Adipocyte (in vitro differentiated cells): ENCODE results near the gene GJB5.

Experiments
- DNase-seq: peaks from one replicate; pipeline ENCODE4 v3.0.0-alpha.2; 2015; ENCODE audit warnings: low read depth
- H3K27me3 ChIP-seq: replicated peaks from 2 replicates; pipeline ENCODE4 v1.7.0; 2013; ENCODE audit warnings: mild to moderate bottlenecking, low read length, moderate library complexity; ENCODE audit not compliant: control insufficient read depth, insufficient read depth
- H3K36me3 ChIP-seq: 2 replicates; pipeline ENCODE4 v1.7.0; 2013; ENCODE audit warnings: low read length, mild to moderate bottlenecking, moderate library complexity; ENCODE audit not compliant: control insufficient read depth, insufficient read depth, severe bottlenecking
- H3K4me1 ChIP-seq: 2 replicates; pipeline ENCODE4 v1.7.0; 2013; ENCODE audit warnings: mild to moderate bottlenecking, low read length, moderate library complexity; ENCODE audit not compliant: control insufficient read depth, insufficient read depth
- H3K4me3 ChIP-seq: 2 replicates; pipeline ENCODE4 v1.7.0; 2013; ENCODE audit warnings: mild to moderate bottlenecking, low read length, moderate library complexity
- H3K9ac ChIP-seq: 2 replicates; pipeline ENCODE4 v1.7.0; 2013; ENCODE audit warnings: mild to moderate bottlenecking, low read length, moderate library complexity
- H3K9me3 ChIP-seq: 2 replicates; pipeline ENCODE4 v1.7.0; 2013; ENCODE audit warnings: mild to moderate bottlenecking, low read length, moderate library complexity; ENCODE audit not compliant: control insufficient read depth

The GJB5 gene

DNA sequence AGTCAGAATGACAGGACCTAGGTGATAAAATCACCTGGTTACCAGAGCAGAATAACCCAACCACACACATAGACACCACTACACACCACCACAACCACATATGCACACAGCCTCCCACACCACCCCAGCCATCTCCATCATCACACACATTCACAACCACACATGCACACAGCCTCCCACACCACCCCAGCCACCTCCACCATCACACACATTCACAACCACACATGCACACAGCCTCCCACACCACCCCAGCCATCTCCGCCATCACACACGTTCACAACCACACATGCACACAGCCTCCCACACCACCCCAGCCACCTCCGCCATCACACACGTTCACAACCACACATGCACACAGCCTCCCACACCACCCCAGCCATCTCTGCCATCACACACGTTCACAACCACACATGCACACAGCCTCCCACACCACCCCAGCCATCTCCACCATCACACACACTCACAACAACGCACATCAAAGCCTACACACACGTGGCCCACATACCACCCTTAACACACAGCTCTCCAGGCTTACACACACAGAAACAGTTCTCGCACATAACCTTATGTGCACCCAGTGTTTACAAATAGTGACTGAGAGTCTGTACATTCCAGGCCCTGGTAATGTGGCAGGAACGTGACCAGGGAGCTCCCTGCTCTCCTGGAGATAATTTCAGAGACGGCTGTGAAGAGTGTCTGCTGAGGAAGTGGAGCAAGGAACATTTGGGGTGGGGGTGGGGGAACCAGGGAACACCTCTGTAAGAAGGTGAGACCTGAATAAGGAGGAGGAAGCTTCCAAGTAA, 22.9 kb downstream of the GJB5 start:
- H3K36me3 ChIP-seq: no peaks in the 10 kb centered on the region
- H3K9me3 ChIP-seq: no peaks in the 10 kb centered on the region
- DNase-seq: no peak
- no peak overlapping the region for H3K4me3 ChIP-seq
- peaks cover 67% of the 10 kb centered on the region for H3K27me3 ChIP-seq
- peaks cover 6% of the 10 kb centered on the region for H3K4me1 ChIP-seq
- no peak overlapping the region for H3K9ac ChIP-seq

DNA sequence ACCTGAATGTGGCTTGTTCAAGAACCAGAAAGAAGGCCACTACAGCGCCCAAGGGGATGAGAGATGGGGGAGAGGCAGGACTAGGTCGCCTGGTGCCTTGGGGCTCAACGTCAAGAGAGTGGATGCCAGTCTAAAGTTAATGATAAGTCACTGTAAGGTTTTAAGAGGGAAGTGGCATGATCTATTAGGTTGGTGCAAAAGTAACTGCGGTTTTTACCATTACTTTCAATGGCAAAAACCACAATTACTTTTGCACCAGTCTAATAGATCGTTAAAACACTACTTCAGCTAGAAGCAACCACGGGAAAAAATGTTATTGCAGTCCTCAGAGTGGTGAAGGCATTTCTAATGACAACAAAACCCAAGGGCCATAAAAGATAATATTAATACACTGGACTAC, 23.5 kb downstream of the GJB5 start:
- Histone ChIP-seq H3K9ac (no peak overlapping the region), H3K4me3 (no peak overlapping the region), H3K4me1 (peaks cover 6% of the 10 kb centered on the region), H3K36me3 (no peaks in the 10 kb centered on the region), H3K9me3 (no peaks in the 10 kb centered on the region), H3K27me3 (peaks cover 64% of the 10 kb centered on the region)
- no peak for DNase-seq

DNA sequence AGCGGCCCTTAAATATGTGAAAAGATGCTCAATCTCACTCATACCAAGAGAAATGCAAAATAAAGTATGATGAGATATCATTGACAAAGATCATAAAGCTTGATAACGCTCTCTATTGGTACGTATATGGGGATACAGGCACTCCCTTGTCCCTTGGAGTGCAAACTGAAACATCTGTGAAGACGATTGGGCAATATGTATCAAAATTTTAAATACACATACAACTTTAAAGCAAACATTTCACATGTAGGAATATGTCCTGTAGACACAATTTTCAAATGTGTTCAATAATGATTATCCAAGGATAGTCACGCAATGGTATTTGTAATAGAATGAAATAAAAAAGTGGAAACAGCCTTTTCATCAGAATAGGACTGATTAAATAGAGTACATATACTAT, 24.2 kb downstream of the GJB5 start:
- DNase-seq: no peak
- H3K9ac ChIP-seq: no peak overlapping the region
- H3K27me3 ChIP-seq: peaks cover 63% of the 10 kb centered on the region

DNA sequence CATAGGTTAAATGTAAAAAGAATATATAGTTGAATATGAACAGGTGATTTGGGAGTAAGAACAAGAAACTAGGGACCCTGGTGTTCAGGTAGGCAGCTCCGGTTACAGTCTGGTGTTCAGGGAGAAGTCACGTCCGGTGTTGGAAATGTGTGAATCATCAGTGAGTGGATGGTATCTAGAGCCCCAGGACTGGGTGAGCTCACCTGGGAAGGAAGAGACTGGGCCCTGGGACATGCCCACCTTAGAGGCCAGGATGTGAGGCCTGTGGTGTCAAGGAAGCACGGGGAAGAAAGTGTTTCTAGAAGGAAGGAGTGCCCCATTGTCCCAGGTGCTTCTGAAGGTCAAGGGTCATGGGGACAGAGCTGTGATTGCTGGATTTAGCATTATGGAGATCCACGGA, 24.7 kb downstream of the GJB5 start:
- Histone ChIP-seq H3K9me3 (no peaks in the 10 kb centered on the region), H3K36me3 (no peaks in the 10 kb centered on the region), H3K4me1 (peaks cover 6% of the 10 kb centered on the region), H3K9ac (no peak overlapping the region), H3K27me3 (peaks cover 58% of the 10 kb centered on the region), H3K4me3 (no peak overlapping the region)
- DNase-seq: no peak

More for the DNA sequence above, 24.2 kb downstream of the GJB5 start:
- H3K4me1 ChIP-seq: peaks cover 6% of the 10 kb centered on the region
- H3K4me3 ChIP-seq: no peak overlapping the region
- no peaks in the 10 kb centered on the region for H3K9me3 ChIP-seq
- no peaks in the 10 kb centered on the region for H3K36me3 ChIP-seq

DNA sequence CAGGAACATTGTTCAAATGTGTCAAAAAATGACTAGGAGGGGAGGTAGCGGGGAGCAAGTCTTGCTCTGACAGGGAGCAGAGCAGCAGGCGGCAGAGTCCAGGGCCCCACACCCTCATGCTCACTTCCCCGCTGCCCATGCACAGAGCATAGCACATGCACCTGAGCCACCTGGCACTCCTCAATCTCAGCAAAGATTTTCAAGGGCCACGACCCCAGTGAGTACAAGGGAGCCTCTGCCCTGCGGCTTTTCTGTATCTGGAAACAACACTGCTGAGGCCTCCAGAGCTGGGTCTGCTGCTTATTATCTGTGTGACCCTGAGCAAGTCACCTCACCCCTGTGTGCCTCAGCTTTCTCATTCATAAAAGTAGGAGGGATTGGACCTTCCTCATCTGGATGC, 25.1 kb downstream of the GJB5 start:
- H3K4me3 ChIP-seq: no peak overlapping the region
- H3K9me3 ChIP-seq: no peaks in the 10 kb centered on the region
- H3K36me3 ChIP-seq: no peaks in the 10 kb centered on the region
- no peak for DNase-seq
- H3K27me3 ChIP-seq: peaks cover 57% of the 10 kb centered on the region
- no peak overlapping the region for H3K9ac ChIP-seq
- peaks cover 6% of the 10 kb centered on the region for H3K4me1 ChIP-seq

DNA sequence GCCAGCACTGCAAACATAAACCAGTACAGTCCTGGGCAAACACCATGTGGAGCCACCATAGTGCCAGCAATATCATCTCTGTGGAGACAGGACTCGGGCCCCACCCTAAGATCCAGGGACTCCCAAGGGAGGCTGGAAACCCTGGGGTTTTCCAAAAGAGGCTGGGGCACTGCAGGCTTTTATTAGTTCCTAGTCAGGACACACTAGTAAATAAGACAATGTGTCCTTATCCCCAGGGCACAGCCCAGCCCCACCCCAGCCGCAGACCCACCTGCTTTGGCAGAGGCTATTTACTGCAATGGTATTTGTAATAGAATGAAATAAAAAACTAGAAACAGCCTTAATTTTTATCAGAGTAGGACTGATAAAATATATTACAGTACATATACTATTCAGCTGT, 25.7 kb downstream of the GJB5 start:
- Histone ChIP-seq H3K4me3 (no peak overlapping the region), H3K9me3 (no peaks in the 10 kb centered on the region), H3K27me3 (peaks cover 57% of the 10 kb centered on the region), H3K36me3 (no peaks in the 10 kb centered on the region), H3K9ac (no peak overlapping the region), H3K4me1 (peaks cover 6% of the 10 kb centered on the region)
- no peak for DNase-seq

DNA sequence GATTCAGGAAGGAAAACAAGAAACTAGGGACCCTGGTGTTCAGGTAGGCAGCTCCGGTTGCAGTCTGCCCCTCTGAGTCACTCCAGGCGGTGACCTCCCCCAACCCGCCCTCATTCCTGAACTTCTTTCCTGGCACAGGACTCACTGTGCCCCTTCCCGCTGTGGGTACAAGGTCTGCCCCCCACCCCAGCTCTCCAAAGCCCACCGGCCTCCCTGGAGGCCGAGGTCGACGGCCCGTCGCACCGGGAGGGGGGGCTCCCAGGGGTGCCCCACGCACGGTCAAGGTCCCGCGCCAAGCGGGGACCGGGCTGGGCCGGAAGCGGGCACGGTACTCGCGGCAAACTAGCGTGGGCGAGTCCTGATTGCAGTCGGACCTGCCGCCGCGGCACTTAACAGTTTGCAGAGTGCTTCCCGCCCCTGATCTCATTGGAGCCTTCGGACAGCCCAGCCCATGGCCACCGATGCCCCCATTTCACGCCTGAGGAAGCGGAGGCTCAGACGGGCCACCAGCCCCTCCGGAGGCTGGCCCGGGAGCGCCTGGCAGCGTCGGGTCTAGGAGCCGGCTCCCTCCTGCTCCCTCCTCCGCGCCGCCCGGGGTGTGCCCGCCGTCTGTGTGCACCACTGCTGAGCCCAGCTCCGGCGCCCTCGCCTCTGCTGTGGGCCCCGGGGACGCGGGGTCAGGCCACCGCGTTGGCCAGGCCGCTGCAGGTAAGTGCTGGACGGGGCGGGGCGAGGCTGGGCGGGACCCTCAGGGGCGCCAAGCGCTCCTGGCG, 26.4 kb downstream of the GJB5 start, which contains the start of gene GJB3:
Gene GJB3, plus strand, starts transcription at position 144 of the 773 bp plus-strand sequence. CDS start 3,549 bp downstream, outside the sequence.
- Histone ChIP-seq H3K27me3 (peaks cover 52% of the 10 kb centered on the region), H3K4me3 (peak within 1 kb of the TSS; percentile 58), H3K4me1 (peaks cover 6% of the 10 kb centered on the region), H3K9ac (no peak within 1 kb of the TSS), H3K36me3 (no peaks in the 10 kb centered on the region), H3K9me3 (no peaks in the 10 kb centered on the region)
- peak; percentile 37 for DNase-seq

DNA sequence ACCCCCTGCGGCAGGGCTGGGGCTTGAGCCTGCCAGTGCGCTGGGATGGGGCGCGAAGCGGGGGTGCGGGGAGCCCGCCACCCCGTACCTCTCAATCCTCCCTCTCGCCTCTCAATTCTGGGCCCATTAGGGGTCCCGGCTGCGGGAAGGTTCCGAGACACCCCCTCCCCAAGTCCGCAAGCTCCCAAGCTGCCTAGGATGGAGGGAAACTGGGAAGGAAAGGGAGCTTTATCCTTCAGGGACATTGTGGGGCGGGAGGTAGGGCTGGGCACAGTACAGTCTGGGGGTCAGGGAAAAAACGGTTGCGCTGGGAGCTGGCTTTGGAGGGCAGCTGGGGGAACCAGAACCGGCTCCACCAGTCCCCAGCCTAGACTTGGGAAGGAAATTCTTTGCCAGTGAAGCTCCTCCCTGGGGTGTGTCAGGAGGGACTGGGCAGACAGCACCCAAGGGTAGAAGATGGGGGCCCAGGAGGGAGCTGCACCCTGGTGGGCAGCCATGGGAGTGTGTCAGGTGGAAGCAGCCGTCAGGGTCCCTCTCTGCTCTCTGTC, 27.1 kb downstream of the GJB5 start:
- H3K27me3 ChIP-seq: peaks cover 46% of the 10 kb centered on the region
- H3K9me3 ChIP-seq: no peaks in the 10 kb centered on the region
- no peak for DNase-seq
- H3K4me3 ChIP-seq: no peak overlapping the region
- H3K9ac ChIP-seq: no peak overlapping the region
- peaks cover 6% of the 10 kb centered on the region for H3K4me1 ChIP-seq
- H3K36me3 ChIP-seq: no peaks in the 10 kb centered on the region

DNA sequence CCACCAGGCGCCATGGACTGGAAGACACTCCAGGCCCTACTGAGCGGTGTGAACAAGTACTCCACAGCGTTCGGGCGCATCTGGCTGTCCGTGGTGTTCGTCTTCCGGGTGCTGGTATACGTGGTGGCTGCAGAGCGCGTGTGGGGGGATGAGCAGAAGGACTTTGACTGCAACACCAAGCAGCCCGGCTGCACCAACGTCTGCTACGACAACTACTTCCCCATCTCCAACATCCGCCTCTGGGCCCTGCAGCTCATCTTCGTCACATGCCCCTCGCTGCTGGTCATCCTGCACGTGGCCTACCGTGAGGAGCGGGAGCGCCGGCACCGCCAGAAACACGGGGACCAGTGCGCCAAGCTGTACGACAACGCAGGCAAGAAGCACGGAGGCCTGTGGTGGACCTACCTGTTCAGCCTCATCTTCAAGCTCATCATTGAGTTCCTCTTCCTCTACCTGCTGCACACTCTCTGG, 29.9 kb downstream of the GJB5 start:
- peaks cover 4% of the 10 kb centered on the region for H3K9me3 ChIP-seq
- no peak overlapping the region for H3K4me3 ChIP-seq
- H3K36me3 ChIP-seq: no peaks in the 10 kb centered on the region
- no peak overlapping the region for H3K9ac ChIP-seq
- H3K27me3 ChIP-seq: peaks cover 24% of the 10 kb centered on the region
- peaks cover 6% of the 10 kb centered on the region for H3K4me1 ChIP-seq
- DNase-seq: no peak

DNA sequence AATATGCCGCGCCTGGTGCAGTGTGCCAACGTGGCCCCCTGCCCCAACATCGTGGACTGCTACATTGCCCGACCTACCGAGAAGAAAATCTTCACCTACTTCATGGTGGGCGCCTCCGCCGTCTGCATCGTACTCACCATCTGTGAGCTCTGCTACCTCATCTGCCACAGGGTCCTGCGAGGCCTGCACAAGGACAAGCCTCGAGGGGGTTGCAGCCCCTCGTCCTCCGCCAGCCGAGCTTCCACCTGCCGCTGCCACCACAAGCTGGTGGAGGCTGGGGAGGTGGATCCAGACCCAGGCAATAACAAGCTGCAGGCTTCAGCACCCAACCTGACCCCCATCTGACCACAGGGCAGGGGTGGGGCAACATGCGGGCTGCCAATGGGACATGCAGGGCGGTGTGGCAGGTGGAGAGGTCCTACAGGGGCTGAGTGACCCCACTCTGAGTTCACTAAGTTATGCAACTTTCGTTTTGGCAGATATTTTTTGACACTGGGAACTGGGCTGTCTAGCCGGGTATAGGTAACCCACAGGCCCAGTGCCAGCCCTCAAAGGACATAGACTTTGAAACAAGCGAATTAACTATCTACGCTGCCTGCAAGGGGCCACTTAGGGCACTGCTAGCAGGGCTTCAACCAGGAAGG, 30.5 kb downstream of the GJB5 start:
- Histone ChIP-seq H3K4me1 (peaks cover 6% of the 10 kb centered on the region), H3K9me3 (peaks cover 4% of the 10 kb centered on the region), H3K36me3 (no peaks in the 10 kb centered on the region), H3K4me3 (no peak overlapping the region), H3K27me3 (peaks cover 18% of the 10 kb centered on the region), H3K9ac (no peak overlapping the region)
- DNase-seq: no peak
